HG03354 (cell line): ENCODE data around the gene DNAJC22.
"Not testable (repeated sequence)": the region's sequence is repeated elsewhere in the genome, so short reads cannot be mapped to it uniquely, and the experiment has no call there.

Source experiments
- ATAC-seq: cut with Tn5 transposase; IDR thresholded peaks from one replicate; pipeline ENCODE4 v1.9.1; 2021; ENCODE audit warnings: mild to moderate bottlenecking; ENCODE audit not compliant: unreplicated experiment, poor library complexity, severe bottlenecking

The DNAJC22 gene

GRCh38 chr12:49367381-49368239 is 20.9 kb downstream of the DNAJC22 start, which contains the start of gene SPATS2:
Gene SPATS2 (plus strand): TSS chr12:49367462. CDS start chr12:49461013, 93,551 bp downstream.
- peak; percentile 1 for ATAC-seq

DNA sequence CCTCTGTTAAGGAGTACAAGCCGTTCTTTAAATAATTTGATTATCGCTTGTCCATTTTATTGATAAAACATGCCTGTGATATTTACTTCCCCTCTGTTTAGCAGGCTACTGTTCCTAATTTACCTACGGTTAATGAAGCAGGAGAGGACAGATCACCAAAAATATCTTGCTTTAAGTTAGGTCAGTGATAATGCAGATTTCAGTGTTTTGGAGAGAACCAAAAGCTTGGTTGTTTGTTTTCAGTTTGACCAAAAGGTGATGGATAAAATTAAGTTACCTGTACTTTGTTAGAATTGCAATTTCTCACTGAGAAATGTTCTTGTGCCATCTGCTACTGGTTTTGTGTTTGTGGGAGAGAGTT is 21.5 kb downstream of the DNAJC22 start:
- ATAC-seq, result no peak

- ATAC-seq, result peak; percentile 57
These were observed 22.9 kb downstream of the DNAJC22 start for GRCh38 chr12:49369411-49370145.

DNA sequence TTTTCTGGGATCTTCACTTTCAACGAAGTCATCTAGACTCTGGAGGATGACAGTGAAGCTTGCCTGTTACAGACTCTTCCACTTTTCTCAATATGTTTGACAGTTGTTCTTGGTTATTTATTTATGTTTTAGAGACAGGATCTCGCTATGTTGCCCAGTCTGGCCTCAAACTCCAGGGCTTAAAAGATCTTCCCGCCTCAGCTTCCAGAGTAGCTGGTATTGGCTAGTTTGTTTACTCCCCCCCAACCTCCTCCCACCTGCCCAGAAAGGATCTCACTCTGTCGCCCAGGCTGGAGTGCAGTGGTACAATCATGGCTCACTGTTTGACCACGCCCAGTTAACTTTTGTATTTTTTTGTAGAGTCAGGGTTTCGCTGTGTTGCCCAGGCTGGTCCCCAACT is 23.9 kb downstream of the DNAJC22 start:
- no peak for ATAC-seq

DNA sequence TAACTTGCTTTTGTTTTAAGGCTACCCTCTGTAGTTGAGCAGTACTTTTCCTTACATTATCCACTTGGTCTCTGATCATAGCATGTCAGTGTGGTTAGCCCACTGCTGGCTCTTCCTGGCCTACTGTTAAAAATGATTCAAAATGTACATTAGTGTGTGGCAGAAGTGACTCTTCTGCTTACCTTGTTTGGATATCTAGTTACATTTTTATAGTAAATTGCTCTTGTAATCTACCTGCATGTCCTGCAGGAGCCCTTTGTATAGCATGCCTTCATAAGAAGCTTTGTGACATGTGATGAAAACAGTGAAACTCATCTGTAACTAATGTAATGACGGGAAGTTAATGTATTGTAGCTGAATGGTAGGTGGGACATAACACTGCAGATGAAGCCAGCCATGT is 28.7 kb downstream of the DNAJC22 start:
- peak; percentile 74 for ATAC-seq

DNA sequence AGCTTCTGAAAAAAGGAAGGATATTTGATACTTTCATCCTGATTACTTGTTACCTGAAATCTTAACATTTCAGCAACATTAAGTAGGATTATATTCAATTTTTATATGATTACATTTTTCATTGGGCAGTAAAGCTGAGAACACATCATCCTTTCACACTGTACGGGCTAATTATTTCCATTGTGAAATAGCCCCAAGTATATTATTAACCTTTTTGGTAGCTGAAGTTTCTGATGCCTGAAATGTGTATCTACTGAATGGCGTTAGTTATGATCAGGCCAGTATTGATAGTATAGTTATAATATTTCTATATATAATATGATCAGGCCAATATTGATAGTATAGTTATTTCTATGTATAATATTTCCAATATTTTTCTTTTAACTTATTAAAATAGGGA is 30.7 kb downstream of the DNAJC22 start:
- peak; percentile 68 for ATAC-seq

GRCh38 chr12:49380184-49380583 is 33.5 kb downstream of the DNAJC22 start:
- ATAC-seq, result not testable (repeated sequence)

- peak; percentile 70 for ATAC-seq
These were observed 42.1 kb downstream of the DNAJC22 start for GRCh38 chr12:49388682-49389386.

DNA sequence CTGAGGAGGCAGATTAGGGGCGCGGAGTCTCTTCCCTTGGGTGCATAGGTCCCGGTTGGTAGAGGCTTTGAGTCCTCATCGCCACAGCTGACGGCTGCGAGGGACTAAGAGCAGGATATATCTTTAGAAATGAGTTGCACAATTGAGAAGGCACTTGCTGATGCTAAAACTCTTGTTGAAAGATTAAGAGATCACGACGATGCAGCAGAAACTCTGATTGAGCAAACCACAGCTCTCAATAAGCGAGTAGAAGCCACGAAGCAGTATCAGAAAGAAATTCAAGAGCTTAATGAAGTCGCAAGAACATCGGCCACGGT is 42.7 kb downstream of the DNAJC22 start:
- no peak for ATAC-seq

DNA sequence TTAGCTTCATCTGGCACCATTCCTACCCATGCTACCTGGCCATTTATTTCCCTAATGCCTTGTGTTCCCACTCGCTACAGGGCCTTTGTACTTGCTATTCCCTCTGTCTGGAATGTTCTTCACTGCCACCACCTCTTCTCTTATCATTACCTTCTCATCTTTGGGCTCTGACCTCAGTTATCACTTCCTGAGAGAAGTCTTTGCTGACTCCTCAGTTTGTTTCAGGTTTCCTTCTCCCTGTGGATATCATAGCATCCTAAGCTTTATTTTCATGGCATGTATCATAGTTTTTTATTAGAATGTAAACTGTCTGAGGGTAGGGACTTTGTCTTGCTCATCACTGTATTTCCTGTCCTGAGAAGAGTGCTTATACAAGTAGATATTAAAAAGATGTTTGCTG is 50.3 kb downstream of the DNAJC22 start:
- no peak for ATAC-seq

- ATAC-seq, result no peak
These were observed 53.6 kb downstream of the DNAJC22 start for GRCh38 chr12:49400304-49400703.
